Measurements from ENCODE around the gene MICAL3.

The MICAL3 gene

DNA sequence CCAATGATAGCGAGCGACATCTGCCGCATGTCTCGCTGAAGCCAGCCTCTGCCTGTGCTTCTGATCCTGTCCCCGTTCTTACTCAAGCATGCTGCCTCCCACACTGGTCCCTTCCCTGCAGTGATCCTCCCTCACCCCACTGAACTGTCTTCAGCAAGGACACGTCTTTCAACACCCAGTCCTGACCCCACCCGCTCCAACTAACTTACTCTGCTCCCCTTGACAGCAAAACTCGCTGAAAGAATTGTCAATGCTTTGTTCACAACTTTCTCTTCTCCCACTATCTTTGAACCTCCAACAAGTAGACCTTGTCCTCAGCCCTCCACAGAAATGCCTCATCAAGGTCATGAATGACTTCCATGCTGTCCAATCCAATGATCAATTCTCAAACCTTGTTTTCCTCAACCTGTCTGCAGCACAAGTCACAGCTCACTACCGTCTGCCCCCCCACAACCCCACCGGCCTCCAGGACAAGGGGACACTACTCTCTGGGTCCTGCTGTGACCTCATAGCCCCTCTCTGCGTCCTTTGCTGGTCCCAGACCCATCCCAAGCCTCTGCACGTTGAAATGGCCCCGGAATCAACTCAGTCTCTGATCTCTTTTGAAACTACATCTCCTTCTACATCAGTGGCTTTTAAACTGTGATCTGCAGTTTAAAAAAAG lies 108.0 kb downstream of the MICAL3 start:
- Histone ChIP-seq H3K36me3 (ENCODE audit: insufficient read depth, low read length) (no peaks in the 10 kb centered on the region), H3K9ac (ENCODE audit: low read depth, low read length) (no peak overlapping the region), H3K4me1 (ENCODE audit: insufficient read depth, low read length) (peaks cover 24% of the 10 kb centered on the region), H3K9me3 (ENCODE audit: control insufficient read depth, insufficient read depth, low read length) (no peaks in the 10 kb centered on the region)

DNA sequence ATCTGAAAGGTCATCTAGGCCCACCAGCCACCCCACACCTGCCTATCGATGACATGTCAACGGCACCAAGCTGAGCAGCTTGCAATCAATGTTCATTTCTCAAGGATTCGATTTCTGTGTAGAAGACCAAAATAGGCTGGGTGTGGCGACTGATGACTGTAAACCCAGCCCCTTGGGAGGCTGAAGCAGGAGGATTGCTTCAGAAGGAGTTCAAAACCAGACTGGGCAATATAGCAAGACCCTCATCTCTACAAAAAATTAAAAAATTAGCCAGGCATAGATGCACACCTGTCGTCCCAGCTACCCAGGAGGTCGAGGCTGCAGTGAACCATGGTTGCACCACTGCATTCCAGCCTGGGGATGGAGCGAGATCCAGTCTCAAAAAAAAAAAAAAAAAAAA lies 108.7 kb downstream of the MICAL3 start:
- Histone ChIP-seq H3K9me3 (ENCODE audit: control insufficient read depth, insufficient read depth, low read length) (no peaks in the 10 kb centered on the region), H3K9ac (ENCODE audit: low read depth, low read length) (no peak overlapping the region), H3K4me1 (ENCODE audit: insufficient read depth, low read length) (peaks cover 22% of the 10 kb centered on the region)

DNA sequence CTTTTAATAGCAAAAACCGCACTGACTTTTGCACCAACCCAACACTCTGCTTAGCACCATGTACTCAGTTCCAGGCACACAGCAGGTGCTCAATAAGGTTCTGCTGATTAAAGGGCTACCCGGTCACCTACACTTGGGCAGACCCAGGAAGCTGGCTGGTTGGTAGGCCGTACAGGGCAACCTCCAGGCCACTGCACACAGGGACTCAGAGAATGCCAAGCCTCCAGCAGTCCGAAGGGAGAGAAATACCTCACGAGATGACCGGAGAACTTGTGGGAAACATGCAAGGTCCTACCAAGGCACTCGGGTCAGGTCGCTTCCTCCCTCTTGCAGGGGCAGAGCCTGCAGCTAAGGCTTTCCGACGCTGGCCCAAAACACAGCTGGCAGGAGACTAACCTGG lies 109.2 kb downstream of the MICAL3 start:
- Histone ChIP-seq H3K36me3 (ENCODE audit: insufficient read depth, low read length) (no peaks in the 10 kb centered on the region), H3K9me3 (ENCODE audit: control insufficient read depth, insufficient read depth, low read length) (no peaks in the 10 kb centered on the region)

More for the DNA sequence above, 108.7 kb downstream of the MICAL3 start:
- no peaks in the 10 kb centered on the region for H3K36me3 ChIP-seq (ENCODE audit: insufficient read depth, low read length)

DNA sequence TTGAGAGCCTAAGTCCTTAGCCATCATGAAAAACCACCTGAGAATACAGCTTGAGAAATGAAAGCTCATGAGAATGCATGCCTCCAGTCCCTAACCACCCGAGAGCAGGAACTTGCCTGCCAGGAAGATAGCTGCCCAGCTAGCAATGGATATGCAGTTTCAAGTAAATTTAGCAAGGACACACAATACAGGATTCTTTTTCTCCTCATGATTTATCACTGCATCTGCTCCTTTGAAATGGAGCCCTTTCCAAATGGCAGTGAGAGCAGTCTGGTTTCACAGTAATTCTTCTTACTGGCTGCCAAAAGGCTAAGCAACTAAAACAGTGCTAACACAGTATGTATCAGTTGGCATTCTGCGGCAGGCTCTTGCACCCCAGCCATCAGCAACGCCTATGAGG lies 109.9 kb downstream of the MICAL3 start:
- Histone ChIP-seq H3K9me3 (ENCODE audit: control insufficient read depth, insufficient read depth, low read length) (no peaks in the 10 kb centered on the region), H3K9ac (ENCODE audit: low read depth, low read length) (no peak overlapping the region), H3K36me3 (ENCODE audit: insufficient read depth, low read length) (no peaks in the 10 kb centered on the region), H3K4me1 (ENCODE audit: insufficient read depth, low read length) (peaks cover 17% of the 10 kb centered on the region)

More for the DNA sequence above, 109.2 kb downstream of the MICAL3 start:
- no peak overlapping the region for H3K9ac ChIP-seq (ENCODE audit: low read depth, low read length)
- peaks cover 21% of the 10 kb centered on the region for H3K4me1 ChIP-seq (ENCODE audit: insufficient read depth, low read length)

DNA sequence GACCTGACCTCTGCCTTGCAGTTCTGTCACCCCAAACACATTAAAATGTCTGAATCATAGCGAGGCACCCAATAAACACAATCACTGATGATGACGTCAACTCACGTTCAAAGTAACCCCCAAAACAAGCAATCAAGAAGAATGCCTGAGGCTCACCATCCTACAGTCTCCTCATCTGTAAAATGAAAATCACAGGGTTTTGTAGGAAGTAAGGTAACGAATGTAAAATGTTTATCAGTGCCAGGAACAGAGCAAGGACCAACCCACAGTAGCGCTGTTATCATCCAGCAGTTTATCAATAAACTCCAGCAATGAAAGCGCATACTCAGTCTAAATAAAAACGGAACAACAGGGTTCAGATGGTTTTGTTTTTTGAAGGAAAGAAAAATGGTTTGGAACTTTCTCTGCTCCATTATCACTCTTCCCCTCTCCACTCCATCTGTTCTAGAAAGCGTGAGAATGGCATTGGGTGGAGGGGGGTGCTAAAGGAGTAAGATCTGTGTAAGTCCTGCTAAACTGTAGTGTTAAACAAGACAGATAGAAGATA lies 110.5 kb downstream of the MICAL3 start:
- peaks cover 12% of the 10 kb centered on the region for H3K4me1 ChIP-seq (ENCODE audit: insufficient read depth, low read length)
- H3K36me3 ChIP-seq (ENCODE audit: insufficient read depth, low read length) = no peaks in the 10 kb centered on the region

DNA sequence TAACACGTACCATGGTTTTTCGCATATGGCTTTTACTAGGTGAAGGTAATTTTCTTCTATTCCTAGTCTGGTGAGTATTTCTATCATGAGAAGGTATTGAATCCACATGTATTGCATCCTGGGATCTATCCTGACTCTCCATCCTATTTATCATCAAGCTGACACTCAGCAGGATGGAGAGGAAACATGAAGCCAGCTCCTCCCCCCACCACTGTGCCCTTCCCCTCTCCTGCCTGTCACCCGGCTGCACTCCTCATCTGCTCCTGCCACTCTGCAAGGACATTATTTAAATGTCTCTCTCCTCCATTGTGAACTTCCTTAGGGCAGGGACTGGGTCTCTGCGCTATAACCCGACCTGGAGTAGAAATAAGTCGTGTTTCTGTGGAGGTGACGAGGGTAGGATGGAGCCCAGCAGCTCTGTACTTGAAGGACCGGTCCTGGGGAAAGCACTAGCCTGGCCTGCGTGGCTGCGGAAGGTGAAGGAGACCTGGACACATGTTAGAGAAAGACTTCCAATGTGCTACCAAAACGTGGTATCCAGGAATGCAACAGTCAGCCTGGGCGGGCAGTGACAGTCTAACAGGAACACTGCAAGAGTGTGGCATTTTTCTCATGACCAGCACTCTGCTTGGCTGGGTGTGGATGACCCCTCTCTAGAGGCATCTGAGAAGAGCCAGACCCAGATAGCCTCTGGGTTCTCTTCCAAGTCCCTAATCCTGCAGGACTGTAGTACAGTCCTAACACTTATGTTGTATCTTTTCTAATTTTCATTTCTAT lies 111.2 kb downstream of the MICAL3 start:
- Histone ChIP-seq H3K9me3 (ENCODE audit: control insufficient read depth, insufficient read depth, low read length) (no peaks in the 10 kb centered on the region), H3K36me3 (ENCODE audit: insufficient read depth, low read length) (no peaks in the 10 kb centered on the region), H3K9ac (ENCODE audit: low read depth, low read length) (no peak overlapping the region), H3K4me1 (ENCODE audit: insufficient read depth, low read length) (peaks cover 12% of the 10 kb centered on the region)

More for the DNA sequence above, 110.5 kb downstream of the MICAL3 start:
- Histone ChIP-seq H3K9ac (ENCODE audit: low read depth, low read length) (no peak overlapping the region), H3K9me3 (ENCODE audit: control insufficient read depth, insufficient read depth, low read length) (no peaks in the 10 kb centered on the region)

DNA sequence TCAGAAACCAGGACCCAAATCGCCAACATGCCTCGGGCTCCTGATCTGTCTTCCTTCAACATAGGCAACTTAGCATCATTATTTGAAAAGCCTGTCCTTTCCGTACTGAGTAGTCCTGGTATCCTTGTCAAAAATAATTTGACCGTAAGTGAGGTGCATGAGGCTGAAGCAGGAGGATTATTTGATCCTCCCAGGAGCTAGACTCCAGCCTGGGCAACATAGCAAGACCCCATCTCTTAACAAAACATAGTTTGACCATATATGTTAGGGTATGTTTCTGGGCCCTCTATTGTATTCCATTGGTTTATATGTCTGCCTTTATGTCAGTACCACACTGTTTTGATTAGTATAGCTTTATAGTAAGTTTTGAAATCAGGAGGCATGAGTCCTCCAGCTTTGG lies 112.5 kb downstream of the MICAL3 start:
- no peaks in the 10 kb centered on the region for H3K9me3 ChIP-seq (ENCODE audit: control insufficient read depth, insufficient read depth, low read length)
- no peaks in the 10 kb centered on the region for H3K36me3 ChIP-seq (ENCODE audit: insufficient read depth, low read length)
- peaks cover 12% of the 10 kb centered on the region for H3K4me1 ChIP-seq (ENCODE audit: insufficient read depth, low read length)
- no peak overlapping the region for H3K9ac ChIP-seq (ENCODE audit: low read depth, low read length)

DNA sequence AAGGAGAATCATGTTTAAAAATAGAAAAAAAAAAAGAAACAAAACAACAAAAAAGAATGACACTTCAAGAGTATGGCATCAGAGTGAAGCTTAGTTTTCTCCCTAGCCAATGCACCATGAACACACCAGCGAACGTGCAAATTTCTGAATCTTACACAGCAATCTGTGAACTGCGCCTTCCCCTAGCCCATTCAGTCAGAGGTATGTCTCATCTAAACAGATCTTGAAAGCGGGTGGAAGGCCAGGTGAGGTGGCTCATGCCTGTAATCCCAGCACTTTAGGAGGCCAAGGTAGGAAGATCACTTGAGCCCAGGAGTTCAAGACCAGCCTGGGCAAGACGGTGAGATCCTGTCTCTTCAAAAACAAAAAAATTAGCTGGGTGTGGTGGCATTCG lies 113.1 kb downstream of the MICAL3 start:
- no peaks in the 10 kb centered on the region for H3K9me3 ChIP-seq (ENCODE audit: control insufficient read depth, insufficient read depth, low read length)
- peaks cover 12% of the 10 kb centered on the region for H3K4me1 ChIP-seq (ENCODE audit: insufficient read depth, low read length)
- H3K9ac ChIP-seq (ENCODE audit: low read depth, low read length) = no peak overlapping the region
- 0 out of 2 replicates have a peak, but pooled peaks cover 1% of the 10 kb centered on the region for H3K36me3 ChIP-seq (ENCODE audit: insufficient read depth, low read length)

DNA sequence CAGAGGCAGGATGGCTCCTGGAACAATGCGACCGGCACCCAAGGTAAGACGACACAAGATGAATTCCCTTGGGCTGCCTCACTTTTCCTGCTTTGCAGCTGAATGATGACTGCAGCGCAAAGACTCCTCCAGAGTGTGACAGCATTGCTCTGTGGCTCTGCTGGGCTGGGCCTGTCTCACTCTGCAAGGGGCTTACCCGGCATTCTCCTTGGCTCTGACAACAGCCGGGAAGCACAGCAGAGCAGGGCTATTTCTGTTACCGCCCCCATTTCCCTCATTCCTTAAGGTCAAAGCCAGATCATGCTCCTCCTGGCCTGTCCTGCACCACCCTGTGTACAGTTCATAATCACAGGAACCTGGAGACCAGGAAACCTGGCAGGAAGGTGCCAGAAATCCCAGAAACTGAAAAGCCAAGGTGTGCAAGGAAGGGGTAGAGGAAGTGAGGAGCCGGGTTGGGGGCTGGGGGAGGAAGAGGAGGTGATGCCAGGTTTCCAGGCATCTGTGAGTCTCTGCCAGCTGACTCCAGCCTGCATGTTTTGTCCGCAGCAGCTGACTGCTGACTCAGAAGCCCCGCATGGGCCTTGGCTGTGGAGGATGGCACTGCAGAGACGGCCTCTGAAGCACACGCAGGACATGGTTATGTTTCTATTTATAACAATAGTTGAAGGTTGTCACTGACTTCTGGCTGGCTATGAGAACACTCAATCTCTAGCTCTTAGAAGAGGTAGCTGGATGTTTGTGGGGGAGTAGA lies 113.6 kb downstream of the MICAL3 start:
- Histone ChIP-seq H3K9me3 (ENCODE audit: control insufficient read depth, insufficient read depth, low read length) (no peaks in the 10 kb centered on the region), H3K4me1 (ENCODE audit: insufficient read depth, low read length) (peaks cover 12% of the 10 kb centered on the region), H3K9ac (ENCODE audit: low read depth, low read length) (no peak overlapping the region), H3K36me3 (ENCODE audit: insufficient read depth, low read length) (0 out of 2 replicates have a peak, but pooled peaks cover 3% of the 10 kb centered on the region)

DNA sequence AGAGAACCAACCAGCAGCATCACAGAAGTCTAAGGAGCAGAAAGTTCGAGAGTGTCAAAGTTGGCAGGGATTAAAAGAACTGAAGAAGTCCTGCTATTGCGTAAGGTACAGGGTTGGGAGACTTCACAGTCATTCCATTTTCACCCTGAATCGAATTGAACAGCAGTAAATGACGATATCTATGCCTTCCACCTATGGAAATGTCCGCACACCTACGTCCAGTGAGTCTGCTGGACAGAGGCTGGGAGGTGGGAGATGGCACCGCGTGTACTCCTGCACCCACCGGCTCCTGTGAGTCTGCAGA lies 116.7 kb downstream of the MICAL3 start:
- Histone ChIP-seq H3K9me3 (ENCODE audit: control insufficient read depth, insufficient read depth, low read length) (no peaks in the 10 kb centered on the region), H3K9ac (ENCODE audit: low read depth, low read length) (no peak overlapping the region), H3K4me1 (ENCODE audit: insufficient read depth, low read length) (peaks cover 18% of the 10 kb centered on the region), H3K36me3 (ENCODE audit: insufficient read depth, low read length) (peaks cover 9% of the 10 kb centered on the region; the same call in 1 of the 2 replicates)

DNA sequence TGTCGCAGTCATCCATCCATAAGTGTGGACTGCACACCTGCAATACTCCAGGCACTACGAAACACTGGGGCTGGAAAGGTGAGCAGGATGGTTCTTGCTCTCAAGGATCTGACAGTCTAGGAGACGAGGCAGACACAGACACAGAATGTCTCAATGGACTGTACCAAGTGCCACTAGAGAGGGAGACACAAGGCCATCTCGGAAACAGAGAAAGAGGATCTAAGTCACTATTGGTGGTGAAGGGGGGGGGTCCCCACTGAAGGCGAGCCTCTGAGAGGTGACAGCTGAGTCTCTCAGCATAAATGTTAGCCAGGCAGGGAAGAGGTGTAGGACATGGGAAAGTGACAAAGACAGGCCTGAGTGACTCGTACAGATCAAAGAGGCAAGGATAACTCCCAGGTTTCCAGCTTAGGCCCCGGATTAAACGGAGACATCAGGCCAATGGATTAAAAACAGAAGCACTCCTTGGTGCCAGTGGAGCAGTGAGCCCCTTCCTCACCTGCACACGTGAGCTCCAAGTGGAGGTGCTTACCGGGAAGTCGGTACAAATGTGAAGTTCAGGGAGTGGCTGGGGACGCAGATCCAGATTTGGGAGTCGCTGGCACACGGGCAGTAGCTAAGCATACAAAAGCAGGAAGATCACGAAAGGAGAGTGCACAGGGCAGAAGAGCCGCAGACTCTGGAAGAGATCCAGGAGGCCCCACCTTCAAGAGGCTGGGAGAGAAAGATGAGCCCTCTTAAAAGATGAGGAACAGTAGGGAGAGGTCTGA lies 117.2 kb downstream of the MICAL3 start:
- no peak overlapping the region for H3K9ac ChIP-seq (ENCODE audit: low read depth, low read length)
- H3K9me3 ChIP-seq (ENCODE audit: control insufficient read depth, insufficient read depth, low read length) = no peaks in the 10 kb centered on the region
- peaks cover 9% of the 10 kb centered on the region; the same call in 1 of the 2 replicates for H3K36me3 ChIP-seq (ENCODE audit: insufficient read depth, low read length)
- peaks cover 18% of the 10 kb centered on the region for H3K4me1 ChIP-seq (ENCODE audit: insufficient read depth, low read length)

DNA sequence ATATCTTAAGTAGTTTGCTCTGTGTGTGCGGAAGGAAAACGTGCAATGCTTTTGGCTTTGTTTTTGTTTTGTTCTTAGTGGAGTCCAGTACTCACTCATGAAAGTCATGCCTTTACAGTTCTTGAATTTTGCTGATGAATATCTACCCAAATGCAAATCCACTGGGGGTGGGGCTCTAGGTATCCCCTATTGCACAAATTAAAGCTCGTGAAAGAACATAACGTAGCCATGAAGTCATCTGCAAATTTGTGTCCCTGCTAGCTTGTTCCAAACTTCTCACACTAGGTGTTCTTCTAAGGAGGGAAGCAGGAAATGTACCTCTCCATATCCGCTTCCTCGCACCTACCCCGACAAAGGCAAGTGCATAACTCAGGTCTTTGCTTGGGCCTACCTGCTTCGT lies 118.9 kb downstream of the MICAL3 start:
- Histone ChIP-seq H3K36me3 (ENCODE audit: insufficient read depth, low read length) (peaks cover 9% of the 10 kb centered on the region; the same call in 1 of the 2 replicates), H3K4me1 (ENCODE audit: insufficient read depth, low read length) (peaks cover 12% of the 10 kb centered on the region), H3K9ac (ENCODE audit: low read depth, low read length) (no peak overlapping the region), H3K9me3 (ENCODE audit: control insufficient read depth, insufficient read depth, low read length) (no peaks in the 10 kb centered on the region)

DNA sequence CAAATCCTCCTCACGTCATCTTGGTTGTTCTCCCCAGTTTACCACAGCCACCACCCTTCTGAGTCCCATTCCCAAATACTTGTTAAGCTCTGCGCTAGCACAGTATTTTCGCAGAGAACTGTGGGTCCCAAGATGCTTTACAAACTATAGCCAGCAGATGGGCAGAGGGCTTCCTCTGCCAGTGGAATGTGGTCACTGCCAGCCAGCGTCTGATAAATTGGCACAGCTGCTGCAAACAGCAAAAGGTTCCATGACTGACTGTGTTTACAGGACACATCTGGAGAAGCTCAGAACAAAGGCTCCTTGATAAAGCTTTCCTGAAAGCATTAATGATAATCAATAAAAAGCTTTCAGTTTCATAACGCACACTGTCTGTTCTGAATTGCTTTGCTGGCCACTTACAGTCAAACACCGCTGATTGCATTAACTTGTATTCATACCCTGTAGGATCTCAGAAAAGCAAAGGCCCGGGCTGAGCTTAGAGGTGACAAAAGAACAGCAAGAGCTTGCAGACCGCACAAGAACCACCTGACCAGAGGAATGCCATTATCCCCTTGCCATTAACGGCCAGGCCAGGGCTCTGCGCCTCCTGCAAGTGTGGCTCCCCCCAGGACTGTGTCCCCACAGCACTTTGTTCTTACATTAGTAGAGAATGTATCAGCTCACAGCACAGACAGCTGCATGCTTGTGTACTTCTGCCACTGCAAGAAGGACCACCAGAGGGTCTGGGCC lies 120.6 kb downstream of the MICAL3 start:
- Histone ChIP-seq H3K4me1 (ENCODE audit: insufficient read depth, low read length) (peaks cover 6% of the 10 kb centered on the region; the same call in 1 of the 2 replicates), H3K9ac (ENCODE audit: low read depth, low read length) (no peak overlapping the region), H3K9me3 (ENCODE audit: control insufficient read depth, insufficient read depth, low read length) (no peaks in the 10 kb centered on the region), H3K36me3 (ENCODE audit: insufficient read depth, low read length) (peaks cover 18% of the 10 kb centered on the region)
